Body of pancreas (tissue), 4 donors: ENCODE data around the gene NOP10.

ENCODE experiments used
- CTCF ChIP-seq, 7 experiments: fragments of 450-650 bp in 4 of 7; fragments of 200-600 bp in 3 of 7; sonication (generic) in 3 of 7; IDR thresholded peaks; one replicate each; pipeline ENCODE4 v1.5.1; 2016 to 2019; ENCODE audit warnings: antibody characterized with exemption in 7 of 7
- POLR2A ChIP-seq, 3 donors: fragments of 450-650 bp; IDR thresholded peaks; one replicate each; pipeline ENCODE4 v1.6.1; 2016; ENCODE audit warnings: antibody characterized with exemption in 3 of 3, mild to moderate bottlenecking in 2 of 3

- no peak for TF ChIP-seq CTCF (IDR thresholded peaks at IDR 0.05)
- no peak for TF ChIP-seq POLR2A (IDR thresholded peaks at IDR 0.05)
Observed at GRCh38 chr15:34348735-34349300, 5.9 kb upstream of the NOP10 start.
